Measurements from ENCODE around the gene LRPAP1.
"Not testable (repeated sequence)": the region's sequence is repeated elsewhere in the genome, so short reads cannot be mapped to it uniquely, and the experiment has no call there.

The LRPAP1 gene

GRCh38 chr4:3519468-3520264 lies 12.6 kb downstream of the LRPAP1 start:
- DNase-seq: no peak

- no peak for DNase-seq
These were observed 13.3 kb downstream of the LRPAP1 start for GRCh38 chr4:3518941-3519340.

- no peak for DNase-seq
These were observed 13.7 kb downstream of the LRPAP1 start for GRCh38 chr4:3518511-3518880.

GRCh38 chr4:3517731-3518510 lies 14.3 kb downstream of the LRPAP1 start:
- DNase-seq: no peak

GRCh38 chr4:3516836-3517730 lies 15.1 kb downstream of the LRPAP1 start:
- DNase-seq: no peak

- DNase-seq: no peak
These were observed 16.0 kb downstream of the LRPAP1 start for GRCh38 chr4:3516061-3516835.

GRCh38 chr4:3515646-3516045 lies 16.6 kb downstream of the LRPAP1 start:
- no peak for DNase-seq

GRCh38 chr4:3514806-3515501 lies 17.3 kb downstream of the LRPAP1 start:
- no peak for DNase-seq

GRCh38 chr4:3514221-3514780 lies 17.9 kb downstream of the LRPAP1 start:
- no peak for DNase-seq

GRCh38 chr4:3513807-3514206 lies 18.4 kb downstream of the LRPAP1 start:
- DNase-seq: no peak

GRCh38 chr4:3512719-3513118 lies 19.5 kb downstream of the LRPAP1 start:
- no peak for DNase-seq

- no peak for DNase-seq
These were observed 19.9 kb downstream of the LRPAP1 start for GRCh38 chr4:3512279-3512678.

- not testable (repeated sequence) for DNase-seq
These were observed 20.6 kb downstream of the LRPAP1 start for GRCh38 chr4:3511601-3512000.

- DNase-seq: no peak
These were observed 21.0 kb downstream of the LRPAP1 start for GRCh38 chr4:3511187-3511586.

GRCh38 chr4:3510481-3510880 lies 21.7 kb downstream of the LRPAP1 start:
- no peak for DNase-seq

GRCh38 chr4:3508542-3508941 lies 23.7 kb downstream of the LRPAP1 start:
- no peak for DNase-seq

- no peak for DNase-seq
These were observed 27.0 kb downstream of the LRPAP1 start for GRCh38 chr4:3505231-3505630.

- DNase-seq: no peak
These were observed 29.0 kb downstream of the LRPAP1 start for GRCh38 chr4:3502941-3503936.

GRCh38 chr4:3501825-3502425 lies 30.3 kb downstream of the LRPAP1 start:
- DNase-seq: no peak

All from right kidney (tissue), 1 donor.